Stimulated activated CD4-positive, alpha-beta T cell treated with anti-CD3 and anti-CD28 coated beads, Interleukin-15, amount 100 ng/mL, for 24 hours (primary cell): Measurements from ENCODE around the gene SRRM3.
"Not testable (repeated sequence)": the region's sequence is repeated elsewhere in the genome, so short reads cannot be mapped to it uniquely, and the experiment has no call there.

ENCODE experiments used
- DNase-seq: peaks from one replicate; pipeline ENCODE4 v3.0.0-alpha.2; 2020

Gene SRRM3

GRCh38 chr7:76231071-76231470 is 29.4 kb downstream of the SRRM3 start:
- DNase-seq, result no peak

GRCh38 chr7:76231583-76231982 is 29.9 kb downstream of the SRRM3 start:
- DNase-seq, result no peak

DNA sequence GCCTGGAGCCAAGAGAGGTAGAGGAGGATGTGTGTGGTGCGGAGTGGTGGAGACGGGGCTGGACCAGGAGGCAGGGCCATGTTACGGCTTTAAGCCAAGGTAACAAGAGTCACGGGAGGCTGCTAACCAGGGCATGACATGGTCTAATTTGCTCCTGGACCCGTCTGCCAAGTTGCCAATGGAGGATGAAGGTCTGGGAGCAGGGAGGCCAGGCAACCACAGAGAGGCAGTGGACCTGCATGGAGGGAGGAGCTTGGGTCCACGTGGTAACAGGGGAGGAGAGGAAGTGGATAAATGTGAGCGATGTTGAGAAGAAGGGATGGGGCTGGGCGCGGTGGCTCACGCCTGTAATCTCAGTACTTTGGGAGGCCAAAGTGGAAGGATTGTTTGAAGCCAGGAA is 31.0 kb downstream of the SRRM3 start:
- DNase-seq, result no peak

DNA sequence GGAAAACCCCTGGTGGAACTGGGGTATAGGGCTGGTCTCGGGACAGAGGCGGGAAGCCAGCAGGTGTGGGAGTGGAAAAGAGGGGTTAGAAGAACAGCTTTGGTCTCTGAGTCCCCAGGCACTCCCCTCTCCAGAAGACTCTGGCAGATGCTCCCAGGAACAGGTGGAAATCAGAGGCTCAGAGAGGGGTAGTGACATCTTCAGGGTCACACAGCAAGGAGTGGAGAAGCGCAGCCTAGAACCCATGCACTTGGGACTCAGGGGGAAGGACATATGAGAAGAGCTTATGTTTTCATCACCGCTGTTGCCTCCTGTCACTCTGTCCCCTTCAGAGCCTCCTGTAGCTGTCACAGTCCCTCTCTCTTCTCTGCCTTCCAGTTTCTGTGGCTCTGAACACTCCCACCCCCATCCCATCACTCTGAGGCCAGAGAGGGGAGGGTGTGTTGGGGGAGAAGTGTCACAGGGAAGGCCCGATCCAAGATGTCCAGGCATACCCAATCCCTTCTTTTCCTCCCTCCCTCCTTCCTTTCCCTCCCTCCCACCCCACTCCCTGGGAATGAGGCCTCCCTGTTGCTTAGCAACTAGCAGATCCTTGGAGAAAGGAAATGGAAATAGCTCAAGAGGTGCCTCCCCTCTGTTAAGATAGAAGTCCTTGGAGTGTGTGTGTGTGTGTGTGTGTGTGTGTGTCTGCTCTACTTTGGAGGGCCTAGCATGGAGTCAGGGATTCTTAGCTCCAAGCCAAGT is 32.0 kb downstream of the SRRM3 start:
- no peak for DNase-seq

GRCh38 chr7:76234282-76234584 is 32.5 kb downstream of the SRRM3 start:
- no peak for DNase-seq

DNA sequence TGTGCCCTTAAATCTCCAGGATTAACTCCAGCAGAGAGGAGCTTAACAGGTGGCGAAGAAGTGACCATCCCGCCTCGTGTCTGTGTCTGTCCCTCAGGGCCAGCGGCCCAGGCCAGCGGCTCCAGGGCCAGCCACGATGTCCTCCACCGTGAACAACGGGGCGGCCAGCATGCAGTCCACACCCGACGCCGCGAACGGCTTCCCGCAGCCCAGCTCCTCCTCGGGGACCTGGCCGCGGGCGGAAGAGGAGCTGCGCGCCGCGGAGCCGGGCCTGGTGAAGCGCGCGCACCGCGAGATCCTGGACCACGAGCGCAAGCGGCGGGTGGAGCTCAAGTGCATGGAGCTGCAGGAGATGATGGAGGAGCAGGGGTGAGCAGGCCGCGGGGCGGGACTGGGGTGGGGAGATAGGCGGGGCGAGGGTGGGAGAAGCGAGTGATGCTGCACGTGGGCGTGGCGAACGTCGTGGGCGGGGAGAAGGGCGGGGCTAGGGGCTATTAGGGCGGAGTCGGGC is 33.3 kb downstream of the SRRM3 start:
- peak; percentile 91 for DNase-seq

DNA sequence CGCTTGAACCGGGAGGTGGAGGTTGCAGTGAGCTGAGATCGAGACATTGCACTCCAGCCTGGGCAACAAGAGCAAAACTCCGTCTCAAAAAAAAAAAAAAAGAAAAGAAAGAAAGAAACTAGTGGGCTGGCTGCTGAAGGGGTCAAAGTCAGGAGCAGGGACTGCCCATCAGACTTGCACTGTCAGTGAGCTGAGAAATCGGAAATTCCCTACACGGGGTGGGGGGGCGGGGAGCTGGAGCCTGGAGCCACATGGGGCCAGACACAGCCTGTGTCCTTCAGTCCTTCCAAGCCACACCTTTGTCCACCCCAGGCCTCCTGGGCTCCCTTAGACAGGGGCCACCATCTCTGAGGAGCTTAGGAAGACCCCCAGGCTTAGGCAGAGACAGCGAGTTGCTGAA is 34.5 kb downstream of the SRRM3 start:
- no peak for DNase-seq

- DNase-seq, result no peak
These were observed 36.6 kb downstream of the SRRM3 start for GRCh38 chr7:76238326-76238725.

DNA sequence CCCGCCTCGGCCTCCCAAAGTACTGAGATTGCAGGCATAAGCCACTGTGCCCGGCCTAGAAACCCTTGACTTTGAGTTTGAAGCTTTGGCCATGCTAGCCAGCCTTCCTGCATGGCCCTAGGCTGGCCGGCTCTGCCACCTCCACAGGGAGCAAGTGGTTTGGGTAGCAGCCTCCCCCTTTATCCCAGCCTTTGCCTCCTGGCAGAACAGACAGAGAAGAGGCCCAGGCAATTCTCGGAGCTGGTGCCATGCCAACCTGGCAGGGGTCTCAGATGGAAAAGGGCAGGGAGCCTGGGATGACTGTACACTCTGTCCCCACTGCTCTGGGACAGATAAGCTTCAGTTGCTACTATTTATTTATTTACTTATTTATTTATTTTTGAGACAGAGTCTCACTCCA is 39.4 kb downstream of the SRRM3 start:
- DNase-seq, result no peak

DNA sequence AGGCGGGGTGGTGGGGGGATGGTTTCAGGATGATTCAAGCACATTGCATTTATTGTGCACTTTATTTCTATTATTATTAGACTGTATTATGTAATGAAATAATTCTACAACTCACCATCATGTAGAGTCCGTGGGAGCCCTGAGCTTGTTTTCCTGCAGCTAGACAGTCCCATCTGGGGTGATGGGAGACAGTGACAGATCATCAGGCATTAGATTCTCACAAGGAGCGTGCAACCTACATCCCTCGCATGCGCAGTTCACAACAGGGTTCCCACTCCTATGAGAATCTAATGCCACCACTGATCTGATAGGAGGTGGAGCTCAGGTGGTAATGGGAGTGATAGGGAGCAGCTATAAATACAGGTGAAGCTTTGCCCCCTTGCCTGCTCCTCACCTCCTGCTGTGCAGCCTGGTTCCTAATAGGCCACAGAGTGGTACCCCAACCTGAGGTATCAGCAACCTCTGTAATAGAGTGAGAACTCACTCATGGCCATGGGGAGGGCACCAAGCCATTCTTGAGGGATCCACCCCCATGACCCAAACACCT is 40.9 kb downstream of the SRRM3 start:
- DNase-seq, result not testable (repeated sequence)

- no peak for DNase-seq
These were observed 43.2 kb downstream of the SRRM3 start for GRCh38 chr7:76244781-76245391.

DNA sequence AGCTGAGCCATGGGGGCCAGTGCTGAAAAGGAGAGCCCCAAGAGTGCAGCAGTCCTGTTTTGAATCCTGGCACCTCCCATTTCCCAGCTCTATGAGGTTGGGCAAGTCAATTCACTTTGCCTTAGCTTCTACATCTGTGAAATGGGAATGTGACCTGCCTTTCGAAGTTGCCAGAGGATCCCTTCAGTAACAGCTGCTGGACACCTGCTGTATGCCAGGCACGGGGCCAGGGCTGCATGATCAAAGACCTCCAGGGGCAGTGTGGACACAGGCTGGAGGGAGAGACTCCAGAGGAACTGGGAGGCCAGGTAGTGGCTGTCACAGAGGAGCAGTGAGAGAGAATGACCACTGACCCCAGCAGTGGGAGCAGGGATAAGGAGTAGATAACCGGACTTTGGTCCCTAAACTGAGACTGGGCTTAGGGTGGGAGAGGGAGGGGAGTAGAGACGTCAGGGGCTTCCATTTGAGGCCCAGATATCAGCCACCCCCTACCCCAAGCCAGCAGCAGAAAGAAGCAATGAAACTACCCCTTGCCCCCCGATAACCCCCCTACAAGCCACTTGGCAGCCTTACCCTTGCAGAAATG is 45.2 kb downstream of the SRRM3 start:
- DNase-seq, result no peak

GRCh38 chr7:76247938-76248337 is 46.2 kb downstream of the SRRM3 start:
- no peak for DNase-seq

DNA sequence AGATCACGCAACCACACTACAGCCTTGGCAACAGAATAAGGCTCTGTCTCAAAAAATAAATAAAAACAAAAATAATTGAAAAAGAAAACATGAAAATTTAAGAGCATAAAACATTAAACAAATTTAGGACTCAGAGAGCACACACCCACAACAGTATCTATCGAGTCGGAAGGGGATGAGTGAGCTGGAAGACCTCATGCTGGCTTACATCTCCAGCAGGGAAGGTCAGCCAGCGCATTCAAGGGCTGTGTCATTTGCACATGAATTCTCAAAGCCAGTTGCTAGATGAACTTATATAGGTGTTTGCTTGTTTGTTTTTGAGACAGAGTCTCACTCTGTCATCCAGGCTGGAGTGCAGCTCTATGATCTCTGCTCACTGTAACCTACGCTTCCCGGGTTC is 50.3 kb downstream of the SRRM3 start:
- no peak for DNase-seq

DNA sequence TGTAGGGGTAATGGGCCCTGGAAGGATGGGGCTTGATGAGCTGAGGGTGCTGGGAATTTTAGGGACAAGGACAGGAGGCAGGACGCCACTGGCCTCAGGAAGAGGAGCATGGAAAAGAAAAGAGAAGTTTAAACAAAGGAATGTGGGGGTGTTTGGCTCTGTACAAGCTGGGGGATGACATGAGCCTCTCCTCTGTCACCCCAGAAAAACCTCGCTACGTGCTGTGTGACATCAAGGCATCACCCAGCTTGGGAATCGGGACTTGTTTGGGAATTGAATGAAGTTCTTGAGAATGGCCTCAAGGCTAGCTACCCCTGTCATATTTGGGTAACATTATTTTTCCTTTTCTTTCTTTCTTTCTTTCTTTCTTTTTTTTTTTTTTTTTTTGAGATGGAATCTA is 53.1 kb downstream of the SRRM3 start:
- no peak for DNase-seq

DNA sequence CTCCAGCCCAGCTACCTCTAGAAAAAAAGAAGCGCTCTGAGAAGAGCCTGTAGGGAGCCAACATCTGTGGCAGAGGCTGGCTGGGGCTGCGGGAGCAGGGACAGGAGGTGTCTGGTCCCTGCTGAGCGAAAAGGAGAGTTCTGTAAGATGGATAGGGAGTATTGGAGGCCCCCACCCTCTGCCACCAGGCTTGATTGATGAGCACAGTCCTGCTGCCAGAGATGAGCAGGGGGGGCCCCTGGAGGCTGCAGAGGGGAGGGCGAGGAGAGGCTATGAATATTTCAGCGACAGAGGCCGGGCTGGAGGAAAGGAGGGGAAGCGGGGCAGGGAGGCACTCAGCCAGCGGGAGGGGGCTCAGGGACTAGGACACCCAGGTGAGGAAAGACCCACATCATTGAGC is 56.3 kb downstream of the SRRM3 start:
- DNase-seq, result no peak

GRCh38 chr7:76259124-76260093 is 57.7 kb downstream of the SRRM3 start:
- DNase-seq, result no peak

- DNase-seq, result peak; percentile 61
These were observed 58.5 kb downstream of the SRRM3 start for GRCh38 chr7:76260171-76260703.

DNA sequence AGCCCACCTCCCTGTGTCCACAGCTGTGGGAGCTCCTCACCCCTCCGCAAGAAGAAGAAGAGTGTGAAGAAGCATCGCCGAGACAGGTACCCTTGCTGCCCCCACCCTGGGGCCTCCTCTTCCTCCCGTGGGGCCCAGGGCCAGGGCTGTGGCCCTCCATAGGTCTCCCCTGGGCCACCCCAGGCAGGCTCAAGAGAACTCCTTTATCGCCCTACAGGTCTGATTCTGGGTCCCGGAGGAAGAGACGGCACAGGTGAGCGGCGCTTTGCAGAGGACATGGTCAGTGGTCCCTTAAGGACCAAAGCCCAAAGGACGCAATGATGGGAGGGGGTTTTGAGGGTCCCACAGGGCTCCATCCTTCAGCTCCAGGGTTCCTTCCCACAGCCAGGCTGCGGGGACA is 59.6 kb downstream of the SRRM3 start:
- DNase-seq, result no peak

DNA sequence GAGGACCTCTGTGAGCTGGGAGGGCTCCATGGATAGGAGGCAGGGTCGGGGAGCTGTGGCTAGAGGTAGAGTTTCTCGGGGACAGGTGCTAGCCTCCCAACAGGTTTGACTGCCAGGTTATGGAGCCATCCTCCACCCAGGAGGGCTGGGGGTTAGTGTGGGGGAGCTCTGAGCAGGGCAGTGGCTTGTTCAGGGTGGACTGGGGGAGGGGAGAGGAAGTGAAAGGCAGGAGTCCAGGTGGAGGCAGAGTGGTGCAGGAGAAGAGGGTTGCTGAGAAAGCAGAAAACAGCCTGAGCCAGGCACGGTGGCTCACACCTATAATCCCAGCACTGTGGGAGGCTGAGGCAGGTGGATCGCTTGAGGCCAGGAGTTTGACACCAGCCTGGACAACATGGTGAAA is 60.2 kb downstream of the SRRM3 start:
- DNase-seq, result no peak

DNA sequence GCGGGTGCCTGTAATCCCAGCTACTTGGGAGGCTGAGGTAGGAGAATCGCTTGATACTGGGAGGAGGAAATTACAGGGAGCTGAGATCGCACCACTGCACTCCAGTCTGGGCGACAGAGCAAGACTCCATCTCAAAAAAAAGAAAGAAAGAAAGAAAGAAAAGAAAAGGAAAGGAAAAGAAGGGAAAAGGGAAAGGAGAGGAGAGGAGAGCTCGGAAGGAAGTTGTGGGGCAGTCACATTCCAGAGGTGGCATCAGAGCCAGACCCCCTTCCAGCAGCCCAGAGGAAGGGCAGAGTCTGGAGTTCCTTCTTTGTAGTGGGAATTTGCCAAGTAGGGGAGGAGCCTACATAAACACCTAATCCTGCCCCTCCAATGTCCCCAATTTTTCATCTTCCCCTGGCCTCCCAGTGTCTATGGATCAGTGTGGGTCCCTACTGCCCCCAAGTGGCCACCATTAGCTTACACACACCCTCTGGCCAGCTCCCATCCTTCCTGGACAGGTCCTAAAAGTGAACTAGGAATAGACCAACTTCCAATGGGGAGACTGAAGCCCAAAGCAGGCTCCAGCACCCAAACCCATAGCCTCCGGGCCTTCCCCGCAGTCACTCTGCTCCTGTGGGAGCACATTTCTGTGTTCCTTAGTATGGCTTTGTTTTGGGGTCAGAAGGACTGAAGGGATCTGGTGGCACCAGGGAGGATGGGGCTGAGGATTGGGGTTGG is 61.1 kb downstream of the SRRM3 start:
- peak; percentile 59 for DNase-seq

- peak; percentile 29 for DNase-seq
These were observed 63.6 kb downstream of the SRRM3 start for GRCh38 chr7:76265299-76265698.
